GM12801 (cell line): ENCODE results near the gene JARID2.

ENCODE experiments used
- CTCF ChIP-seq: IDR thresholded peaks from one replicate; pipeline ENCODE4 v1.5.1; 2011; ENCODE audit warnings: control low read depth; ENCODE audit not compliant: insufficient read length; ENCODE audit errors: extremely low read depth

The JARID2 gene

GRCh38 chr6:15346315-15346714, 100.4 kb downstream of the JARID2 start:
- no peak for TF ChIP-seq CTCF

- no peak for TF ChIP-seq CTCF
Measured at GRCh38 chr6:15348528-15348927, 102.7 kb downstream of the JARID2 start.

GRCh38 chr6:15349379-15349778, 103.5 kb downstream of the JARID2 start:
- no peak for TF ChIP-seq CTCF

GRCh38 chr6:15350386-15351083, 104.7 kb downstream of the JARID2 start:
- no peak for TF ChIP-seq CTCF

- TF ChIP-seq CTCF = no peak
Measured at GRCh38 chr6:15351631-15352030, 105.8 kb downstream of the JARID2 start.

- no peak for TF ChIP-seq CTCF
Measured at GRCh38 chr6:15352220-15352619, 106.4 kb downstream of the JARID2 start.

GRCh38 chr6:15352845-15353244, 107.0 kb downstream of the JARID2 start:
- no peak for TF ChIP-seq CTCF
